AG20443 (cell line): ENCODE measurements around the gene TAMALIN.

ENCODE experiments used
- DNase-seq: peaks from one replicate; pipeline ENCODE4 v3.0.0; 2012; ENCODE audit warnings: low spot score, mixed read lengths

Gene TAMALIN

GRCh38 chr12:51984657-51985056 is 22.1 kb upstream of the TAMALIN start:
- no peak for DNase-seq

- no peak for DNase-seq
Observed at GRCh38 chr12:51985154-51985835, 21.5 kb upstream of the TAMALIN start.

- no peak for DNase-seq
Observed at GRCh38 chr12:51986834-51987233, 19.9 kb upstream of the TAMALIN start.

GRCh38 chr12:51992246-51992645 is 14.5 kb upstream of the TAMALIN start:
- DNase-seq: no peak

- DNase-seq: no peak
Observed at GRCh38 chr12:51994539-51994820, 12.3 kb upstream of the TAMALIN start.

- DNase-seq: peak; percentile 87
Observed at GRCh38 chr12:51994959-51995358, 11.8 kb upstream of the TAMALIN start.

- no peak for DNase-seq
Observed at GRCh38 chr12:51997136-51997535, 9.6 kb upstream of the TAMALIN start.

GRCh38 chr12:52003016-52003550 is 3.7 kb upstream of the TAMALIN start:
- no peak for DNase-seq

- DNase-seq: no peak
Observed at GRCh38 chr12:52003591-52003990, 3.2 kb upstream of the TAMALIN start.

GRCh38 chr12:52004042-52004648 is 2.6 kb upstream of the TAMALIN start:
- DNase-seq: peak; percentile 78

- no peak for DNase-seq
Observed at GRCh38 chr12:52005218-52005902, 1.4 kb upstream of the TAMALIN start.

- no peak for DNase-seq
Observed at GRCh38 chr12:52005903-52006703, 643 bp upstream of the TAMALIN start.

- DNase-seq: peak; percentile 39
Observed at GRCh38 chr12:52007158-52007921, 594 bp downstream of the TAMALIN start.

GRCh38 chr12:52007982-52008510 is 1.3 kb downstream of the TAMALIN start:
- DNase-seq: no peak

- DNase-seq: no peak
Observed at GRCh38 chr12:52009081-52009751, 2.5 kb downstream of the TAMALIN start.

GRCh38 chr12:52010152-52010622 is 3.4 kb downstream of the TAMALIN start:
- peak; percentile 89 for DNase-seq

- no peak for DNase-seq
Observed at GRCh38 chr12:52010692-52011601, 4.2 kb downstream of the TAMALIN start.

- DNase-seq: no peak
Observed at GRCh38 chr12:52011602-52012214, 5.0 kb downstream of the TAMALIN start.

- no peak for DNase-seq
Observed at GRCh38 chr12:52013626-52014310, 7.0 kb downstream of the TAMALIN start.
